Body of pancreas (tissue), 4 donors: Measurements from ENCODE around the gene KIAA0040.

Experiments used
- CTCF ChIP-seq, 7 experiments: fragments of 450-650 bp in 4 of 7; fragments of 200-600 bp in 3 of 7; sonication (generic) in 3 of 7; IDR thresholded peaks; one replicate each; pipeline ENCODE4 v1.5.1; 2016 to 2019; ENCODE audit warnings: antibody characterized with exemption in 7 of 7
- POLR2A ChIP-seq, 3 donors: fragments of 450-650 bp; IDR thresholded peaks; one replicate each; pipeline ENCODE4 v1.6.1; 2016; ENCODE audit warnings: antibody characterized with exemption in 3 of 3, mild to moderate bottlenecking in 2 of 3

GRCh38 chr1:175169286-175170018 is 23.1 kb downstream of the KIAA0040 start:
- no peak for TF ChIP-seq POLR2A (IDR thresholded peaks at IDR 0.05)
- TF ChIP-seq CTCF (IDR thresholded peaks at IDR 0.05) = no peak
